Osteoblast (primary cell): ENCODE measurements around the gene MYG1. TPM values are rescaled to one million over a fixed set of nuclear protein-coding genes. Genes with fewer than 3 reads are reported as not detected.
A peak's percentile ranks its signal among the peaks of the same experiment; 100 is the strongest.

ENCODE experiments used
- DNase-seq: peaks from one replicate; pipeline ENCODE4 v3.0.0; 2011; ENCODE audit warnings: low spot score, mixed read lengths; ENCODE audit not compliant: insufficient read length; ENCODE audit errors: missing footprints
- H2AFZ ChIP-seq: 2 replicates; pipeline ENCODE4 v1.6.0; 2011; ENCODE audit warnings: mild to moderate bottlenecking, low read length
- H3K27ac ChIP-seq: 2 replicates; pipeline ENCODE4 v1.5.1; 2011; ENCODE audit warnings: mild to moderate bottlenecking, low read depth, low read length, moderate library complexity
- H3K27me3 ChIP-seq: 2 replicates; pipeline ENCODE4 v1.6.0; 2012; ENCODE audit warnings: mild to moderate bottlenecking, control low read depth, inconsistent platforms, low read length, moderate library complexity; ENCODE audit not compliant: insufficient read depth
- H3K36me3 ChIP-seq: 2 replicates; pipeline ENCODE4 v1.5.1; 2011; ENCODE audit warnings: mild to moderate bottlenecking, low read length, control low read depth, moderate library complexity; ENCODE audit not compliant: insufficient read depth
- H3K4me1 ChIP-seq: 2 replicates; pipeline ENCODE4 v1.5.1; 2011; ENCODE audit warnings: mild to moderate bottlenecking, low read length, control low read depth, moderate library complexity; ENCODE audit not compliant: insufficient read depth
- H3K4me2 ChIP-seq: 2 replicates; pipeline ENCODE4 v1.6.0; 2011; ENCODE audit warnings: mild to moderate bottlenecking, low read length; ENCODE audit not compliant: insufficient read depth
- H3K4me3 ChIP-seq: fragments of 200-600 bp; sonication (generic); 3 replicates; pipeline ENCODE4 v1.5.1; 2012; ENCODE audit warnings: mild to moderate bottlenecking, low read length, inconsistent platforms; ENCODE audit not compliant: insufficient read depth
- H3K79me2 ChIP-seq: 2 replicates; pipeline ENCODE4 v1.6.0; 2012; ENCODE audit warnings: mild to moderate bottlenecking, low read length, control low read depth, inconsistent platforms; ENCODE audit not compliant: insufficient read depth
- H3K9me3 ChIP-seq: 2 replicates; pipeline ENCODE4 v1.5.1; 2011; ENCODE audit warnings: low read depth, low read length, control low read depth
- H4K20me1 ChIP-seq: 2 replicates; pipeline ENCODE4 v1.6.0; 2012; ENCODE audit warnings: mild to moderate bottlenecking, low read length, control low read depth; ENCODE audit not compliant: insufficient read depth
- total RNA-seq: library from RNA; depleted of rRNA; stranded (reverse); fragments of >200 nt; gene quantifications from 2 replicates; pipeline ENCODE4 v1.2.3, GENCODE V29; 2012
- TF ChIP-seq, protein P1 (sequence below): IDR thresholded peaks from 2 replicates; pipeline ENCODE4 v1.5.1; 2011; ENCODE audit warnings: mild to moderate bottlenecking, low read depth, low read length, moderate library complexity; ENCODE audit errors: extremely low read depth

The MYG1 gene
- total RNA-seq, 1 donor = 32.9 TPM

DNA sequence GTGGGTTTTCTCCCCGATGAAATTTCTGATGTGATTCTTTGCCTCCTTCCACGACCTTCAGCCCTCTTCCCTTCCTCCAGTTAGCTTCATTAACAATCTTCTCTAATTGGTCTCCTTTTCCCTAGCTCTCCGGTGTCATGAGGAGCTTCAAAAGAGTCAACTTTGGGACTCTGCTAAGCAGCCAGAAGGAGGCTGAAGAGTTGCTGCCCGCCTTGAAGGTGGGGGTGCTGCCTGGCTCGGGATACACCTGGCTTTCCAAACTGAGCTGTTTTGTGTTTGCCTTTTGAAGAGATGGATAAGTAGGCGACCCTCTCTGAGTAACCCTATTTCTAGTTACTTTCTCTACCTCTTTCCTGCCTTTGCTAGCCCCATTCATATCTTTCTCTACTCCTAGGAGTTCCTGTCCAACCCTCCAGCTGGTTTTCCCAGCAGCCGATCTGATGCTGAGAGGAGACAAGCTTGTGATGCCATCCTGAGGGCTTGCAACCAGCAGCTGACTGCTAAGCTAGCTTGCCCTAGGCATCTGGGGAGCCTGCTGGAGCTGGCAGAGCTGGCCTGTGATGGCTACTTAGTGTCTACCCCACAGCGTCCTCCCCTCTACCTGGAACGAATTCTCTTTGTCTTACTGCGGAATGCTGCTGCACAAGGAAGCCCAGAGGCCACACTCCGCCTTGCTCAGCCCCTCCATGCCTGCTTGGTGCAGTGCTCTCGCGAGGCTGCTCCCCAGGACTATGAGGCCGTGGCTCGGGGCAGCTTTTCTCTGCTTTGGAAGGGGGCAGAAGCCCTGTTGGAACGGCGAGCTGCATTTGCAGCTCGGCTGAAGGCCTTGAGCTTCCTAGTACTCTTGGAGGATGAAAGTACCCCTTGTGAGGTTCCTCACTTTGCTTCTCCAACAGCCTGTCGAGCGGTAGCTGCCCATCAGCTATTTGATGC is 30.6 kb upstream of the MYG1 start:
- H3K27me3 ChIP-seq = no peaks in the 10 kb centered on the region
- H3K27ac ChIP-seq = peak overlapping the region; percentile 69
- H3K4me2 ChIP-seq = peak overlapping the region; percentile 98
- peak overlapping the region; percentile 90 for H3K4me3 ChIP-seq
- DNase-seq = peak; percentile 87
- H4K20me1 ChIP-seq = peaks cover 2% of the 10 kb centered on the region
- no peaks in the 10 kb centered on the region for H3K9me3 ChIP-seq
- TF ChIP-seq, protein P1, sequence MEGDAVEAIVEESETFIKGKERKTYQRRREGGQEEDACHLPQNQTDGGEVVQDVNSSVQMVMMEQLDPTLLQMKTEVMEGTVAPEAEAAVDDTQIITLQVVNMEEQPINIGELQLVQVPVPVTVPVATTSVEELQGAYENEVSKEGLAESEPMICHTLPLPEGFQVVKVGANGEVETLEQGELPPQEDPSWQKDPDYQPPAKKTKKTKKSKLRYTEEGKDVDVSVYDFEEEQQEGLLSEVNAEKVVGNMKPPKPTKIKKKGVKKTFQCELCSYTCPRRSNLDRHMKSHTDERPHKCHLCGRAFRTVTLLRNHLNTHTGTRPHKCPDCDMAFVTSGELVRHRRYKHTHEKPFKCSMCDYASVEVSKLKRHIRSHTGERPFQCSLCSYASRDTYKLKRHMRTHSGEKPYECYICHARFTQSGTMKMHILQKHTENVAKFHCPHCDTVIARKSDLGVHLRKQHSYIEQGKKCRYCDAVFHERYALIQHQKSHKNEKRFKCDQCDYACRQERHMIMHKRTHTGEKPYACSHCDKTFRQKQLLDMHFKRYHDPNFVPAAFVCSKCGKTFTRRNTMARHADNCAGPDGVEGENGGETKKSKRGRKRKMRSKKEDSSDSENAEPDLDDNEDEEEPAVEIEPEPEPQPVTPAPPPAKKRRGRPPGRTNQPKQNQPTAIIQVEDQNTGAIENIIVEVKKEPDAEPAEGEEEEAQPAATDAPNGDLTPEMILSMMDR = no peak
- peaks cover 10% of the 10 kb centered on the region for H3K36me3 ChIP-seq
- peak overlapping the region; percentile 98 for H2AFZ ChIP-seq
- peaks cover 15% of the 10 kb centered on the region for H3K4me1 ChIP-seq
- H3K79me2 ChIP-seq = peaks cover 27% of the 10 kb centered on the region

DNA sequence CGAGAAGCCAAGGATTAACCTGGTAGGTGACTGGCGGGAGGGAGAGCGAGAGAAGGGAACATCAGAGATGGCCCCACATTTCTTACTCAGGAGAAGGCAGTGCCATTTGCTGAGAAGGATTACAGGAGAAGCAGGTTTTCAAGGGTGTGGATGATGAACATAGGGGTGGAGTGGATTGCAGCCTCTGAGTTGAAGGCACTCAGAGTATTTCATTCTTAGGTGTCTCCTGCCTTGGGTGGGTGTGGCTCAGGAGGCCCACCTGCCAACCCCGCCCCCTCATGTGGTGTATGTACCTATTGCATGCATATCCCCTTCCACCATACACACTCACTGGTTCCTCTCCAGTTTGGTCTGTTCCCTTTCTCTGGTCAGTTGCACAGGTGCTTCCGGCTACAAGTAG is 25.1 kb upstream of the MYG1 start:
- TF ChIP-seq, protein P1 = no peak

GRCh38 chr12:53276511-53276910 is 23.0 kb upstream of the MYG1 start:
- Histone ChIP-seq H3K9me3 (no peaks in the 10 kb centered on the region), H3K27ac (no peak overlapping the region), H3K4me2 (no peak overlapping the region), H3K79me2 (peaks cover 2% of the 10 kb centered on the region), H2AFZ (no peak overlapping the region), H3K4me3 (no peak overlapping the region), H3K27me3 (no peaks in the 10 kb centered on the region), H4K20me1 (no peaks in the 10 kb centered on the region), H3K36me3 (peaks cover 31% of the 10 kb centered on the region), H3K4me1 (no peaks in the 10 kb centered on the region)
- DNase-seq = no peak
- TF ChIP-seq, protein P1 = no peak

More for the DNA sequence above, 25.1 kb upstream of the MYG1 start:
- Histone ChIP-seq H3K4me3 (no peak overlapping the region), H4K20me1 (peaks cover 2% of the 10 kb centered on the region), H3K36me3 (peaks cover 28% of the 10 kb centered on the region), H3K27me3 (no peaks in the 10 kb centered on the region), H3K27ac (no peak overlapping the region), H3K4me1 (peaks cover 2% of the 10 kb centered on the region), H3K9me3 (no peaks in the 10 kb centered on the region), H3K4me2 (no peak overlapping the region), H3K79me2 (peaks cover 19% of the 10 kb centered on the region), H2AFZ (no peak overlapping the region)
- DNase-seq = peak; percentile 37

DNA sequence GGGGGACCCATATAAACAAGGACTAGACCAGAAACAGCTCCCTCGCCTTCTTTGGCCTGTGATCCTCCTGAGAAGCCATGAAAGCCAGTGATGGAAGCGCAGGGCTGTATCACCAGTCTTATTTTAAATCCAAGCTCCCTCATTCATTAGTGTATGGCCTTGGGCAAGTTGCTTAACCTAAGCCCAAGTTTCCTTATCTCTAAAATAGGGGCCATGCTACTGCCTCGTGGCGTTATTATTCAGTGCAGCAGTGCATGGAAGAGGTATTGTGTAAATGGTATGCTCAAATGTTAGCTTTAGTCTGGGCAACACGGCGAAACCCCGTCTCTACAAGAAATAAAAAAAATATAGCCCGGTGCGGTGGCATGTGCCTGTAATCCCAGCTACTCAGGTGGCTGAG is 21.5 kb upstream of the MYG1 start:
- Histone ChIP-seq H2AFZ (no peak overlapping the region), H3K36me3 (peaks cover 45% of the 10 kb centered on the region), H3K27ac (no peak overlapping the region), H3K79me2 (no peaks in the 10 kb centered on the region), H3K4me2 (no peak overlapping the region), H3K4me1 (no peaks in the 10 kb centered on the region), H4K20me1 (no peaks in the 10 kb centered on the region), H3K27me3 (no peaks in the 10 kb centered on the region), H3K4me3 (no peak overlapping the region), H3K9me3 (no peaks in the 10 kb centered on the region)
- TF ChIP-seq, protein P1 = no peak
- peak; percentile 65 for DNase-seq
